B cell (primary cell): ENCODE data around the gene CLSTN2.

Experiments used
- EZH2 ChIP-seq: IDR thresholded peaks from 2 replicates; pipeline ENCODE4 v1.6.1; 2012; ENCODE audit warnings: borderline replicate concordance, low read depth, mild to moderate bottlenecking, moderate library complexity, low read length; ENCODE audit not compliant: insufficient read depth, poor library complexity, severe bottlenecking
- TF ChIP-seq, protein P1 (sequence below): fragments of 200-600 bp; IDR thresholded peaks from one replicate; pipeline ENCODE4 v1.8.0; 2022; ENCODE audit warnings: antibody characterized with exemption, mild to moderate bottlenecking

DNA sequence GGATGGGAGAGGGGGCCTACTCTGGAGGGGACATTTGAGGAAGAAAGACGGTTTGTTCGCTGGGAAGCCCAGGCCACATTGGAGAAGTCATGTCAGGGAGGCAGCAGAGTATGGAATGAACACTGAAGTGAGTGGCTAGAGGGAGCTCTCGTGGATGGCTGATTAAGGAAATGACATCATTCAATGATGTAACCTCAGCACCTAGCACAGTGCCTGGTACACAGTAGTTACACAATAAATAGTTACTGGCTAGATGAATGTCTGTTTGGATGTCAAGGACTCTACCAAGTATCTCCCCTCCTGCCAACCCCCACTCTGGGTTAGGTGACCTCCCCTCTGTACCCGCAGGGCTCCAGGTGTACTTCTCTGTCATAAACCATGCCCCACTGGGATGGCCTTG lies 121.1 kb downstream of the CLSTN2 start:
- TF ChIP-seq EZH2: no peak
- TF ChIP-seq, protein P1, sequence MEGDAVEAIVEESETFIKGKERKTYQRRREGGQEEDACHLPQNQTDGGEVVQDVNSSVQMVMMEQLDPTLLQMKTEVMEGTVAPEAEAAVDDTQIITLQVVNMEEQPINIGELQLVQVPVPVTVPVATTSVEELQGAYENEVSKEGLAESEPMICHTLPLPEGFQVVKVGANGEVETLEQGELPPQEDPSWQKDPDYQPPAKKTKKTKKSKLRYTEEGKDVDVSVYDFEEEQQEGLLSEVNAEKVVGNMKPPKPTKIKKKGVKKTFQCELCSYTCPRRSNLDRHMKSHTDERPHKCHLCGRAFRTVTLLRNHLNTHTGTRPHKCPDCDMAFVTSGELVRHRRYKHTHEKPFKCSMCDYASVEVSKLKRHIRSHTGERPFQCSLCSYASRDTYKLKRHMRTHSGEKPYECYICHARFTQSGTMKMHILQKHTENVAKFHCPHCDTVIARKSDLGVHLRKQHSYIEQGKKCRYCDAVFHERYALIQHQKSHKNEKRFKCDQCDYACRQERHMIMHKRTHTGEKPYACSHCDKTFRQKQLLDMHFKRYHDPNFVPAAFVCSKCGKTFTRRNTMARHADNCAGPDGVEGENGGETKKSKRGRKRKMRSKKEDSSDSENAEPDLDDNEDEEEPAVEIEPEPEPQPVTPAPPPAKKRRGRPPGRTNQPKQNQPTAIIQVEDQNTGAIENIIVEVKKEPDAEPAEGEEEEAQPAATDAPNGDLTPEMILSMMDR: no peak
